Measurements from ENCODE around the gene TMPRSS9.
A peak's percentile ranks its signal among the peaks of the same experiment; 100 is the strongest.

DNA sequence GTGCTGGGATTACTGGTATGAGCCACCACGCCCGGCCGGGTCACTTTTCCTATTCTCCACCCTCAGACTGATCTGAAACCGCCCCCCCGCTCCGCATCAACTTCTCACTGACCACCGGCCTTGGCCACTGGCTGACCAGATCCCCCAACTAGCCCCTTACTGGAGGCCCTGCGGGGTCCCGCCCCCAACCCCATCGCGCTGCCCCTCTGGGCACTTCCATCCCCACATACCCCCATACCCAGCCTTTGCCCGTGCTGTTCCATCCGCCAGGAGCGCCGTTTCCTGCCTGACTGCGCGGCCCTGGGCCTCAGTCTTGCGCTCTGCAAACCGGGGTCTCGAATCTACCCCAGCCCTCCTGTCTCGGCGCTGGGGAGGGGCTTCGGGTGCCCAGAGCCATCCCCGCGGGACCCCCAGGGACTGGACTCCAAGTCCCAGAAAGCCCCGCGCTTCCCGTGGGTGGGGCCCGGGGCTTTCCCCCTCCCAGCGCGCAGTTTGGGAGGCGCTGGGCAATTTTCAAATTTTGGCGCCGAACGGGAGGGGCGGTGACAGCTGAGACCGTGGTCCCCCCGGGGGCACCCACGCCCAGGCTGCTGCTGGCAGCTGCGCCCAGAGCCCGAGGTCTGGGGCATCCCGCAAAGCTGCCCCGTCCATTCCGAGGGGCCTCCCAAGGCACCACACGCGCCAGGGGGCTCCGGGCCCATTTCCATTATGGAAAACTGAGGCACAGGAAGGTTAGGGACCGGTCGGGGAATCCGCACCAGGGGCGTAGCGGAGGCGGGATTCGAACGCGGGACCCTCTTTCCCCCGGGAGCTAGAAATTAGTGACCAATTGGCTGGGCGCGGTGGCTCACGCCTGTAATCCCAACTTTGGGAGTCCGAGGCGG lies 101.9 kb downstream of the TMPRSS9 start:
- TF ChIP-seq, protein P1, sequence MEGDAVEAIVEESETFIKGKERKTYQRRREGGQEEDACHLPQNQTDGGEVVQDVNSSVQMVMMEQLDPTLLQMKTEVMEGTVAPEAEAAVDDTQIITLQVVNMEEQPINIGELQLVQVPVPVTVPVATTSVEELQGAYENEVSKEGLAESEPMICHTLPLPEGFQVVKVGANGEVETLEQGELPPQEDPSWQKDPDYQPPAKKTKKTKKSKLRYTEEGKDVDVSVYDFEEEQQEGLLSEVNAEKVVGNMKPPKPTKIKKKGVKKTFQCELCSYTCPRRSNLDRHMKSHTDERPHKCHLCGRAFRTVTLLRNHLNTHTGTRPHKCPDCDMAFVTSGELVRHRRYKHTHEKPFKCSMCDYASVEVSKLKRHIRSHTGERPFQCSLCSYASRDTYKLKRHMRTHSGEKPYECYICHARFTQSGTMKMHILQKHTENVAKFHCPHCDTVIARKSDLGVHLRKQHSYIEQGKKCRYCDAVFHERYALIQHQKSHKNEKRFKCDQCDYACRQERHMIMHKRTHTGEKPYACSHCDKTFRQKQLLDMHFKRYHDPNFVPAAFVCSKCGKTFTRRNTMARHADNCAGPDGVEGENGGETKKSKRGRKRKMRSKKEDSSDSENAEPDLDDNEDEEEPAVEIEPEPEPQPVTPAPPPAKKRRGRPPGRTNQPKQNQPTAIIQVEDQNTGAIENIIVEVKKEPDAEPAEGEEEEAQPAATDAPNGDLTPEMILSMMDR (IDR thresholded peaks at IDR 0.05), result peak in 1 of 6 experiments; percentile 10
- TF ChIP-seq POLR2A (IDR thresholded peaks at IDR 0.05), result no peak

All from Peyer's patch (tissue), 4 donors.